ENCODE results near the gene FRS3. TPM values are rescaled to one million over a fixed set of nuclear protein-coding genes. Genes with fewer than 3 reads are reported as not detected.
"Not testable (repeated sequence)": the region's sequence is repeated elsewhere in the genome, so short reads cannot be mapped to it uniquely, and the experiment has no call there.

FRS3 gene
- total RNA-seq (2014; rRNA removed; shearing (Covaris generic); ENCODE audit: low replicate concordance): 2.0 and 2.8 TPM in 2 replicates

GRCh38 chr6:41779788-41780550, at the start of gene FRS3:
FRS3 (minus strand) TSS chr6:41779900; CDS start chr6:41776987, 2,913 bp downstream.
- in situ Hi-C loops (cut with HindIII; ENCODE audit: low pct_unique_long_range_greater_than_20kb, low sequenced_read_pairs): no loop called here
- DNase-seq (ENCODE audit: low read depth): peak; percentile 89

GRCh38 chr6:41826343-41827022, 46.8 kb upstream of the FRS3 start:
- in situ Hi-C loops (cut with HindIII; ENCODE audit: low pct_unique_long_range_greater_than_20kb, low sequenced_read_pairs): no loop called here
- DNase-seq (ENCODE audit: low read depth): no peak

DNA sequence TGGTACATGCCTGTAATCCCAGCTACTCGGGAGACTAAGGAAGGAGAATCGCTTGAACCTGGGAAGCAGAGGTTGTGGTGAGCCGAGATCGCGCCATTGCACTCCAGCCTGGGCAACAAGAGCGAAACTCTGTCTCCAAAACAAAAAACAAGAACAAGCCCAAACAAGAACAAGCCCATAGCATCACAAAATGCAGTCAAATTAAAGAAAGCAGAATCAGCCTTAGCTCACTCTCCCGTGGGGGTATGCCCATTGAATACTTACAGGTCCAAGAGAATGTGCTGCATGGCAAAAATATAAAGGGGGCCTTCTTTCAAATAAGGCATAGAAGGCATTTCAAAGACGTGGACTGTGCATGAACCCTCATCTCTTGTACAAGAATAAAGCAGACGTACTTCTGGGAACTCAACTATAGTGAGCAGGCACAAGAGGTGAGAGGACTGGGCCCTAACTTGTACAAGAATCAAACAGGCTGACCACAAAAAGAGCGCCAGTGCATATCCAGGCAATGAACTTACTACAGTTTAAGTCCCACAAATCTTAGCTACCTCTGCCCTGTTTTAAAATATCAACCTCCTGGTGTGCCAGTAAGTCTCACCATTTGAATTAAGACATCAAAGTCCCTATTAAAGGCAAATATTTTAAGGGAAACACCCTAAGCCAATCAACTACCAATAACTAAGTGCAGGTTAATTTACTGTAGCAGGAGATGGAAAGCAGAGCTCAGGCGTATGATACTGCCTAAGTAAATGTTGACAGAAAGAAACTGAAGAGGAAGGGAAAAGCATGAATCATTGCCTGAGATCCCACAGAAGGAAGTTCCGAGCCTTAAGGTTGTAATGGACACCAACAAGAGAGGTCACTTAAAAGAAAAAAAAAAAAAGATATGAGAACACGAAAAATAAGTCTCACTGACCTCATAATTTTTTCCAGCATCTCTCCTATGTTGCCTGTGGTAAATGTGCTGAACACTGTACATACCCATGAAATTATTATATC, 45.2 kb upstream of the FRS3 start:
- peak; percentile 37 for DNase-seq (ENCODE audit: low read depth)
- in situ Hi-C loops (cut with HindIII; ENCODE audit: low pct_unique_long_range_greater_than_20kb, low sequenced_read_pairs): no loop called here

DNA sequence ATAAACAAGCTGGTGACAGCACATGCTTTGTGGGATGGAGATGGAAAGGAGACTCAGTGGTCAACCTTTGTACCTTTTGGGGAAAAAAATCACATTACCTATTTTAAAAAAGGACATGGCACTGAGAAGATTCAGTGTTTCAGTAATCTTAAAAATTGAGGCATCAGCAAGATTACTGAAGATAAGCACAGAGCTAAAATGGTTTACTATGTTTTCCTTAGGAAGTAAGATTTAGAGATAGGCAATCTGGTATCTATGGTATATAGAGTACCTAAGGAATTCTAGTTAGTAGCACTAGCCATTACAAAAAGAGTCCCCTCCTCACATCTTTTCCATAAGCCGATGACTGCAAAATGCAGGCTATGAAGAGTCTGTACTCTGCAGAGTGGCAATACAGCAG, 43.5 kb upstream of the FRS3 start:
- in situ Hi-C loops (cut with HindIII; ENCODE audit: low pct_unique_long_range_greater_than_20kb, low sequenced_read_pairs): no loop called here
- no peak for DNase-seq (ENCODE audit: low read depth)

GRCh38 chr6:41822021-41822420, 42.3 kb upstream of the FRS3 start:
- in situ Hi-C loops (cut with HindIII; ENCODE audit: low pct_unique_long_range_greater_than_20kb, low sequenced_read_pairs): no loop called here
- no peak for DNase-seq (ENCODE audit: low read depth)

DNA sequence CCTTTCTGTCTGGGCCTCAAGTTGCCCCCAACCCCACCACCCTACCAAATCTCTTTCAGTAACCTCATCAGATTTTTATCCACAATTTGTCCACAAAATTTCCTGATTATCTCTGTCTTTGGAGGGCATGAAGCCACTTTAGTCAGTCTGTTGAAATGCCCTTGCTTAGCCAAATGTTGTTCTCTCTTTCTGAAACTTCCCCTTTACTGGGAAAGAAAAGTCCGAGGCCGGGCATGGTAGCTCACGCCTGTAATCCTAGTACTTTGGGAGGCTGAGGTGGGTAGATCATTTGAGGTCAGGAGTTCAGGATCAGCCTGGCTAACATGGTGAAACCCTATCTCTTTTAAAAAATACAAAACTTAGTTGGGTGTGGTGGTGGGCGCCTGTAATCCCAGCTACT, 41.6 kb upstream of the FRS3 start:
- in situ Hi-C loops (cut with HindIII; ENCODE audit: low pct_unique_long_range_greater_than_20kb, low sequenced_read_pairs): no loop called here

DNA sequence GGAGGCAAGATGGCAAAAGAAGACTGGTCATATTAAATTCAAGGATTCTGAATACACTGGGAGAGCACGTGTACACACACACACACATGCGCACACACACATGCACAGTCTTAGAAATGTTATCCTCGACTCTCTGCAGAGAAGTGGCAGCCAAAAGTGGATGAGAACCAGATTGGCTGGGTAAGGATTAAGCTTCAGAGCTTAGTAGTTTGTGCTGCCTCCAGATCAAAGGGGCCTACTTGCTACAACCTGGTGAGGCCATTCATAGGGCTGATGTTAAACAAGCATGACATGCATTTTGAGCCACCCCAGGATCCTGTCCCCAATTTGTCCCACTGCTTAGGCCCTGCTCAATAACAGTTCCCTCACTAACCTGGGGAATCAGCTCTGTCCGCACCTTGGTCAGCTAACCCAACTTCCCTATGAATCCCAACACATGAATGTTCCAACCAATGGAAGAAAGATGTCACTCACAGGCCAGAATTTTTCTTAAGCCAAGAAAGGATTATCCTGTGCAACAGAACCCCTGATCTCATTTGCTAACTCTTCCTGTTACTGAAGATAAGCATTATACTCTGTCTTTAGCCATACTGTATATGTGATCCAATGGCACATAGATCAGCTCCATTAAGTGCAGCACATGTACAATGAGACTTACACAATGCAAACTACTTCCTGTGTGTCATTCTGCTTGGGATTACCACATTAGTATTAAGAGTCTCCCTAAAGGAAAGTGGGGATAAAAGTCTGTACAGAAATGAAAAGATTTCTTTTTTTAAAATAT, 38.8 kb upstream of the FRS3 start:
- no peak for DNase-seq (ENCODE audit: low read depth)
- in situ Hi-C loops (cut with HindIII; ENCODE audit: low pct_unique_long_range_greater_than_20kb, low sequenced_read_pairs): no loop called here

More for the DNA sequence above, 41.6 kb upstream of the FRS3 start:
- no peak for DNase-seq (ENCODE audit: low read depth)

DNA sequence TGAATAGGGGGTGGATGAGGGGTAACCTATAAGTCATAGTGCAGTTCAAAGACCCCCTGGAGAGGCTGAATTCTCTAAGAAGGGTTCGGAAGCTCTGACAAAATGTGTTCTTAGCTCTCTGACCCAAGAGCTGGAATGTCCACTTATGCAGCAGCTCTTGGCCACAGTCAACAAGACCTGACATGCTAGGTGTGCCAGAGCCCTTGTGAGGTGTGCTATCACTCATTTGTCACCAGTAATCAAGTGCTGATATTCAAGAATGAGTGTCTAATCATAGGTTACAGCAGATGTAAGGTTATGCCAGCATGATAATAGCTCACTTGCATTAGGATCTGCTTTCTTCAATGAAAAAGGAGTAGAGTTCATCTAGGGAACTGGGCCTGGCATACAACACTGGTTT, 35.9 kb upstream of the FRS3 start:
- in situ Hi-C loops (cut with HindIII; ENCODE audit: low pct_unique_long_range_greater_than_20kb, low sequenced_read_pairs): no loop called here
- no peak for DNase-seq (ENCODE audit: low read depth)

DNA sequence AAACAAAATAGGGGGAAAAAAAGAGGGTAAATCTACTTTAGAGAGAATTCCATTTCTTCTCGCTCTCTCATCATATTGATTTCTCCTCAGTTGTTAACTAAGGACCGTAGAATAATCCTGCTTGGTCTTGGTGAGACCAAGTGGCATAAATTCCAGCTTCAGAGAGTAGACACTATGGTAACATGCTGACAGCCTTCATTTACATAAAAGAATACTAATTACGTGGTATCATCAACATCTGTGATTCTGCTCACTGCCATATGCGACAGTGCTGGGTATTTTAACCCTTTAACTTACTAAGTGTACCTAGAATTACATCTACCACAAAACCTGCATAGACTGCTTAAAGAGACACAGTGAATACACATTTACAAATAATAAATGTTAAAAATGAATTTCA, 34.9 kb upstream of the FRS3 start:
- DNase-seq (ENCODE audit: low read depth): no peak
- in situ Hi-C loops (cut with HindIII; ENCODE audit: low pct_unique_long_range_greater_than_20kb, low sequenced_read_pairs): no loop called here

DNA sequence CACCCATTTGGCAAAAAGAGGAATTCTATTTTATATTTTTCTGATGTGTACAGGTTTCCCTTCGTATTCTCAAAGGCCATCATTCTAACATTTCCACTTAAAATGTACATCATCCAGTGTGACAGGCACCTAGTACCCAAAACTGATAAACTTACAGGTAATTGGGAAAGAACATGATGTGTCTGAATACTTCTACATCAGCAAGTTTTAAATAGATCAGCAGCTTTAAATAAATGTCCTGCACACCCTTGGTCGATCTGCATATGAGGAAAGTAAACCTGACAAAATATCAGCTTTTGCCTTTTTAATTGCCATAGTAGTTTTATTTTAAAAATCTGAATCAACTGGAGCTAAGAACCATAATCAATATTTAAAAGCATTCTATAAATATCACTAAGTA, 34.3 kb upstream of the FRS3 start:
- no peak for DNase-seq (ENCODE audit: low read depth)
- in situ Hi-C loops (cut with HindIII; ENCODE audit: low pct_unique_long_range_greater_than_20kb, low sequenced_read_pairs): no loop called here

DNA sequence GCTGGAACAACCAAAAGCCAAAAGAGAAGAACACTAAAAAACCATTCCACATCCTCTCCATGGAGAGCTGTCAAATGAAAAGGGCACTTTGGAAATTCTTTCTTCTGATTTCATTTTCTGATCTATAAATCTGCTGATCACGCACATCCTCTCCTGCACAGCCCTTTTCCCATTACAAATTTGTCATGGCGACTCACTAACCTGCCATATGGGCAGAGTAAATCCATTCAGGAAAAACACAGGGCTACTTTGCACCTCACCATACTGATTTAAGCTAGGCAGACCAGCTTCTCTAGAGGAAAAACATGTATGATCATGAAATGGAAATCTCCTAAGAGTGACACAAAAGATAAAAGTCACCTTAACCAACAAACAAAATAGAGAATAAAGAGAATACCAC, 33.8 kb upstream of the FRS3 start:
- in situ Hi-C loops (cut with HindIII; ENCODE audit: low pct_unique_long_range_greater_than_20kb, low sequenced_read_pairs): no loop called here
- no peak for DNase-seq (ENCODE audit: low read depth)

DNA sequence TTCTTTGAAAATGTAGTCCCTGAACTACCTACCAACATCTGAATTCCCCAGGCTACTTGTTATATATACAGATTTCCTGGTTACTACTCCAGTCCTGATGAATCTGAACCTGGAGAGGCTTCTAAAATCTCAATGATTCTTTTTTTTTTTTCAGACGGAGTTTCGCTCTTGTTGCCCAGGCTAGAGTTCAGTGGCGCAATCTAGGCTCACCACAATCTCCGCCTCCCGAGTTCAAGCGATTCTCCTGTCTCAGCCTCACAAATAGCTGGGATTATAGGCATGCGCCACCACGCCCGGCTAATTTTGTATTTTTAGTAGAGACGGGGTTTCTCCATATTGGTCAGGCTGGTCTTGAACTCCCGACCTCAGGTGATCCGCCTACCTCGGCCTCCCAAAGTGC, 32.2 kb upstream of the FRS3 start:
- DNase-seq (ENCODE audit: low read depth); in situ Hi-C loops (cut with HindIII; ENCODE audit: low pct_unique_long_range_greater_than_20kb, low sequenced_read_pairs): not testable (repeated sequence)

DNA sequence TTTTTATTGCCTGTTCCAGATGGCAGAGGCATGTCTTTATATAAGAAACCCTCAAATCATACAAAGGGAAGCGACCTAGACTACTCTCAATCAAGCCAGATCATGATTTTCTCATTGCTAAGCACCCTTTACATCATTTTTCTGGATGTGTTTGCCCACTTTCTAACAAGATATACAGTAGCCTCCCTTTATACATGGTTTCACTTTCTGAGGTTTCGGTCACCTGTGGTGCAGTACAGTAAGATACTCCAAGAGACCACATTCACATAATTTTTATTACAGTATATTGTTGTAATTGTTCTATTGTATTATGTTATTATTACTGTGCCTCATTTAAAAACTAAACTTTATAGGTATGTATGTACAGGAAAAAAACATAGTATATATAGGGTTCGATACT, 31.4 kb upstream of the FRS3 start:
- no peak for DNase-seq (ENCODE audit: low read depth)
- in situ Hi-C loops (cut with HindIII; ENCODE audit: low pct_unique_long_range_greater_than_20kb, low sequenced_read_pairs): no loop called here

DNA sequence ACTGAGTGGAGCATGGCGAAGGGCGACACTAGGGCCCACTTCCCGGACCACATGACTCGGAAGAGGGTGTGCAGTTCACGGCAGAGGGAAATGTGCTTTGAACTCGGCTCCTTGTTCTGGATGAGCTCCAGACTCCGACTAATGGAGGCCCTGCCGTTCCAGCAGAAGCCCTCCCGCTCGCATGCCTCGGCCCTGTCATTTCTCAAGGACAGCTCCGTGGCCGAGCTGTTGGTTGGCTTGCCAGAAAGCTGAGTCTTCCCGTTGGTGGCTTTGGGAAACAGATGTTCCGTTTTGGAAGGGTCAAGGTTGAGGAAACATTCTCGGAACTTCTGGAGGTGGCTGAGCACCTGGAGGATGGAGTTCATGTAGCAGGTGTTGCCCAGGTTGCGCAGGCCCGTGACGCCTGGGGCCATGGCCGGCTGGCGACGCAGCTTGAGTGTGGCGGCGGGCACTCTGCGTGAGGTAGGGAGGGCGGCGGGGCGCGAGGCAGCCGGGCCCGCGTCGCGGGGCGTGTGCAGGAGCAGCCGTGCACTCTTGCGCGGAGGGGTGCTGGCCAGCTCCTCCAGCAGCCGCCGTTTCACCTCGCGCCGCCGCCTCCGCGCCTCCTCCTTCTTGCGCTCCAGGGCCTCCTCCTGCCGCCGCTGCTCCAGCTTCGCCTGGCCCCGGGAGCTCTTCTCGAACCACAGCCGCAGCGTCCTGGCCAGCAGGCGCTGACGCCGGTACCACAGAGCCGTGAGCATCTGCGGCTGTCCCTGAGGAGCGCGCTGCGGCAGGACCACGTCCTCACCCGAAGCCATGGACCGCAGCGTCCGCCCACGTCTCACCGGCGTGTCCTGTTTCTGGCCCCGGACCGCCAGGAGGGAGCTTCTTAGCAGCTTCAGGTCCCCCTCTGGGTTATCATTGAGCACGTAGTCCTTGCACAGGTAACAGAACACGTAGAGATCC, 26.4 kb upstream of the FRS3 start:
- DNase-seq (ENCODE audit: low read depth): no peak
- in situ Hi-C loops (cut with HindIII; ENCODE audit: low pct_unique_long_range_greater_than_20kb, low sequenced_read_pairs): no loop called here

- in situ Hi-C loops (cut with HindIII; ENCODE audit: low pct_unique_long_range_greater_than_20kb, low sequenced_read_pairs): no loop called here
- DNase-seq (ENCODE audit: low read depth): peak; percentile 24
Measured at GRCh38 chr6:41801380-41801779, 21.7 kb upstream of the FRS3 start.

GRCh38 chr6:41799559-41799911, 19.8 kb upstream of the FRS3 start:
- in situ Hi-C loops (cut with HindIII; ENCODE audit: low pct_unique_long_range_greater_than_20kb, low sequenced_read_pairs): no loop called here
- DNase-seq (ENCODE audit: low read depth): no peak

DNA sequence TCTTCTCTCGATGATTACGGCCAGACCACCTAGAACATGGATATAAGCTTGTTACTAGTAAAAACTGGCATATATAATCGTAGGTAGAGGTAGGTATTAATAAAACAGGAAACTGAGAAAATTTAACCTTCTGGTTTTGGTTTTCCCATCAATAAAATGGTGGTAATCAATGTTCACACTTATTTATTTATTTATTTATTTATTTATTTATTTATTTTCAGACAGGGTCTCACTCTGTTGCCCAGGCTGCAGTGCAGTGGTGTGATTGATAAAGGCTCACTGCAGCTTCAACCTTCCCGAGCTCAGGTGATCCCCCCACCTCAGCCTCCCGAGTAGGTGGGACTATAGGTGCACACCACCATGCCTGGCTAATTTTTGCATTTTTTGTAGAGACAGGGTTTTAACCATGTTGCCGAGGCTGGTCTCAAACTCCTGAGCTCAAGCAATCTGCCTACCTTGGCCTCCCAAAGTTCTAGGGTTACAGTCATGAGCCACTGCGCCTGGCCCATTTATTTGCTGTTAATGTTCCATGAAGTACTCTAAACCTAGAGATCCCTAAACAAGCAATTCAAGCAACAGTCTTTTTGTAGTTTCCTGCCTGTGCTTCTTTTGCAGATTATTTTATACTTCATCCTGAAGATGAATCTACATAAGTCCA, 19.3 kb upstream of the FRS3 start:
- DNase-seq (ENCODE audit: low read depth): no peak
- in situ Hi-C loops (cut with HindIII; ENCODE audit: low pct_unique_long_range_greater_than_20kb, low sequenced_read_pairs): no loop called here

All from Caki2 (cell line).